ENCODE measurements around the gene MTNR1A.

MTNR1A gene

DNA sequence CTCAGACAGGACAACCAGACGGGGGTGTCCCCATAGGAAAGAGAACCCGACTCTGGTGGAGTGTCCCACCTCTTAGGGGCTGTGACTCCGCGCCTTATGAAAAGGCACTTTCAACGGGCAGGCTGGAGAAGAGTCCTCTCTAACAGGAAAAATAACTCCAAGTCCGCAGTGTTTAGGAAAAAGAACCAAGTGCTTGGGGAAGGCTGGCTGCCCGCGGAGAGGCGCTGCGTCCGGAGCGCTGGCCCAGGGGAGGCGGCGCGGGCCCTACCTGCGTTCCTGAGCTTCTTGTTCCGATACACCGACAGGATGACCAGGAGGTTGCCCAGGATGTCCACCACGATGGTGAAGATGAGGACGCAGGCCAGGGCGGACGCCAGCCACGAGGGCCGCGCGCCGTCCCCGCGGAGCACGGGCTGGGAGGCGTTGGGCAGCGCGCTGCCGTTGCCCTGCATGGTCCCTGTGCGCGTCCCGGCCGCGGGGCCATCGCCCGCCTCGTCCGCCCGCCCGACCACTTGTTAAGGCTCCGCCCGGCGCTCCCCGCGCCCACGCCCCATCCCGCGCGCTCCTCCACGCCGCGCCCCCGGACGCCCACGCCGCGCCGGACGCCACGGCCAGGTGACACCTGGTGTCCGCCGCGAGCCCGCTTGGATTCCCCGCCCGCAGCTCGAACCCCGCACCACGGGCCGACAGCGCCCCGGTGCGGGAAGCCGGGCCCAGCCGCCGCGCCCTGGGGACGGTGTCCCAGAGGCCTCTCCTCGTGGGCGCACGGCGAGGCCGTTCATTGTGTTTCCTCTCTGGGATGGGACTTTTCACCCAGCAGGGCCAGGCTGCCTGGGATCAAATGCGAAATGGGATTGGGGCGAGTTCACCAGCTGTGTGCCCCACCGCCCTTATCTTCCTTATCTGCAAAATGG, at the start of gene MTNR1A:
Gene MTNR1A, minus strand, starts transcription at position 654 of the 914 bp plus-strand sequence. Its CDS starts 202 bp downstream, at position 452.
- DNase-seq, result no peak

DNA sequence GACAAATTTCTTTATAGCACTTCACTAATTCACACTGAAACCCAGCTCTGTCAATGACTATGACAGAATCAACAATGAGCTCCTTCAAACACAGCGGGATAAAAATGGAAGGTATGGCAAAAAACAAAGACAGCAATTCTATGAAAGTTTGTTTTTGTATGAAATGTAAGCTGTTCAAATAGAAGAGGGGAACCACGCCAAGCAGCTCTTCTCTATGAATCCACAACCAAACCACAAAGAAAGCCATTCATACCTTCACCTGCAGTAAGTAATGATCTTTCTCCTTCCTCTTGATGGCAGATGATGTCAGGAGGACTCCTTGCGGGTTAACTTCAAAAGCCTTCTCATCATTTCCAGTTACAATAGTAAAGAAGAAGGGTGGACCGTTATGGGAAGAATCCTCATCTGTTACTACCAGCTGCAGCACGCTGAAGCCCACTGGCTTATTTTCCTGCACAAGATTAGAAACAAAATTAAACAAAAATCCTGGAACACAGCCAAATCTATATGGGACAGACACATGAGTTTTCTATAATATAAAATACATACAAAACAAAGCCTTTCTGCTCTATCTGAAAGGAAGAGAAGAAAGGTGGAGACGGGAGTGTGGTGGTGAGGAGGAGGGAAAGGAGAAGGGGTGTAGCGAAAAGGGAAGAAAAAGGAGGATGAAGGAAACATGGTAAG, 48.9 kb upstream of the MTNR1A start:
- no peak for DNase-seq

DNA sequence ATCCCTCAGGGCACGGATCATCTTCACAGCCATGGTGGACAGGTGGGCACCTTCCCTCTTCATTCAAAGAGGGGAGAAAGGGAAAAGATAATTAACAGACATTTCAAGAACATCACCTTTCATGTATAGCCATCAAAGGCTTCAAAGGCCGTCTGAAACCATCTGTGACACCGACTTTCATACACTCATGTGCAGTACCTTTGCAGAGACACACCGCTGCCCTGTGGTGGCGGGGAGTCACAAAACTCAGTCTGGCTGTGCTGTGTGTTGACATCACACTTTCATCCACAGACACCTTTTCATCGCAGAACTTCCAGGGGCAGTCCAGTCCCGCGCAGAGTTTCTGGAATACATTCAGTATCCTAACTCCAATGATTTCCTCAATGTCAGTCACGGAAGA, 47.6 kb upstream of the MTNR1A start:
- no peak for DNase-seq

DNA sequence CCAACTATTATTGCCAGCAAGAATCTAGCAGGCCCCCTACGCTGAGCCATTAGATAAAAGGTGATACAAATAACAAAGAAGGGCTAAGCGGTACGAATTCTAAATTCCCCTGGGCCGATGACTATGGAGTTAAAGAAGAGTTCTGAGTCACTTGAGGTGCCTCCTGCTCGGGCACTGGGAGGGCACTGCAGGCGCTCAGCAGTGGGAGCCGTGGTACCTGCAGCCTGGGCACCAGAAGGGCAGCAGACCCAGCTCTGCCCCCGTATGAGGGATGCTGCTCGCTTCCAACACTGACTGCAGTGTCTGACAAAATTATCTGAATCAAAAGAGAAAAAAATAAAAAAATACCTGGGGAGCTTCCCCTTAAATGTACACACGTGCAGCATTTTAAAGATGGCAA, 44.1 kb upstream of the MTNR1A start:
- DNase-seq, result no peak

DNA sequence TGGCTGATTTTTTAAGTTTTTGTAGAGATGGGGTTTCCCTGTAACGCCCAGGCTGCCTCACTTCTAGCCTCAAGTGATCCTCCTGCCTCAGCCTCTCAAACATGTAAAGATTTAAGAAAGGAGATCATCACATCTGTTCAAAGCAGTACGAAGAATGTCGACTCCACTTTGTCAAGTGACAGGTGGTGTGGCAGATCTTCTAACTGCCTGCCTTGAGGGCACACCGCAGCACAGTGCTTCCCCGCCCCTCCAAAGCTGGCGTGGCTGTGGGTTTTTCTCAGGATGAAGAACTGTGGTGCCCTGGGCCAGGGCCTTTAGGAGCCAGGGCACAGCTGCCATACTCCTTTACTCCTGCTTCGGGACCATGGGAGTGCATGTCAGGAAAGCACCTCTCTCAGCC, 43.3 kb upstream of the MTNR1A start:
- DNase-seq, result no peak

DNA sequence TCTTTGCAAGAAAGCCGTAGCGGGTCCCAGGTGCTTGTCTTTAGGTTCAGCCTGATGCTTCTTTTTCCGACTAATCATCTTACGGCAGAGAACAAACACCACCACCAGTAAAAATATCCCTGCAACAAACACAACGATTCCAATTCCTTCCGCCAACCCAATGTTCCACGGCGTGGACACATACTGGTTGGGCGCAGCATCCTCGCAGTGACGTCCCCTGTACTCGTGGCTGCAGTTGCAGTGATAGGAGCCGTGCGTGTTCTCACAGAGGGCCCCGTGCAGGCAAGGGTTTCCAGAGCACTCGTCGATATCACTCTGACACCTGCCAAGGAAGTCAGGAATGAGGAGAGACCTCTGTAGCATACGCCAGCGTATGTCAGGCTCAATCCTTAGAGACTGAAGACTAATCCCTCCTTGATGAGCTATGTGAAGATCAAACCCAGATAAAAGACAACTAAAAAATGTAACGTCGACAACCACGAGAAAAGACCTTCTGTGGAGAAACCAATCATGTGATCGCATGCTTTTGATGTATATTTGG, 41.6 kb upstream of the MTNR1A start:
- no peak for DNase-seq

DNA sequence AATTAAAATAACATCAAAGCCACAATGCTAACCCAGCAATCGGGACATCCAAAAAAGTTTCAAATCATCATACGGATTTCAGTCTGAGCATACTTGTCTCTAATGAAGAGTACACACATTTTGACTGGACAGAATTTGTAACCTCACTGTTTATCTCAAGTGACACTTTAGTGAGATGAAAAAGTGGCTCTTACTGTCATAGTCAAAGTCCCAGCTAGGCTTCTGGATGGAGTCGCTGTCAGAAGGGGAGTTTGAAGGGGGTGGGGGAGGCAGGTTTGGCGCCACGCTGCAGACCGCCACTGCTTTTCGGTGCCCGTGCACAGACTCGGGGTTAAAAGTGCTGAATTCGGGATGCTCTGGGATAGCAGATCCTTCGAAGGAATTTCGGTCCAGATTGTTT, 41.0 kb upstream of the MTNR1A start:
- DNase-seq, result no peak

DNA sequence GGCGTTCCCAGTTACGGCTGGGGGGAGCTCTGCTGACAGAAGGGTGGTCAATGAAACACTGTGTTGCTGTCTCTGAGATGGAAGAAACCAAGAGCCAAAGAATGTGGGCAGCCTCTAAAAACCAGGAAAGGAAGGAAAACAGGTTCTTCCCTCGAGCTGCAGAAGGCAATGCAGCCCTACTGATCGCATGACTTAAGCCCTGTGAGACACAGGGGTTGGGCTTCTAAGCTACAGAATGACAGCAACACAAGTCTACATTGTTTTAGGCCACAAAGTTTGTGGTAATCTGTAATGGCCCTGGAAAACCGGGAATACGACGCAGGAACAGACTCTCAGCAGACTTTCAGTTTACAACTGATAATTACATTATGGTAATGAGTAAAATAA, 38.2 kb upstream of the MTNR1A start:
- no peak for DNase-seq

DNA sequence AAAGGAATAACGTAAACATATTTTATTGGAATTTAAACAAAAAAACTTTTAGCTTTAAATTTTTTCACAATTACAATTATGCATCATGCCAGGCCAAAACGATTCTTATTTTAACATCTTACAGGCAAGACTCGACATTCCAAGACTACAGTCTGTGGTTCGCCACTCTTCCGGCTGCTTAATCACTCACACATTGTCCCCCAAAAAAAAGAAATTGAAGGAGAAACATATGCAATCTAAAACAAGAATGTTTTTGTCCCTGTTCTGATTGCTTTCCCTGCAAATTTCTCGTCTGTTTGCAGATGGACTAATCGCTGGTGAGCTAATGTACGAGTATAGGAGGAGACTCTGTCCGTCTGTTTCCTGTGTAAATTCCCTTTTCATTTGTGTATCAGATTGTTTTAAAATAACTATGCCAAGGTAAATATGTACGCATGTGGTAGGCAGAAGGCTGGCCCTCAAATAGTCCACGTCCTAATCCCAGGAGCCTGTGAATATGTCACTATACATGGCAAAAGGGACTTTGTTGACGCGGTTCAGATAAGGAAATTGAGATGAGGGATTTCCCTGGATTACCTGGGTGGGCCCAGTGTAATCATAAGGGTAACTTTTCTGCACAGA, 37.7 kb upstream of the MTNR1A start:
- DNase-seq, result no peak

DNA sequence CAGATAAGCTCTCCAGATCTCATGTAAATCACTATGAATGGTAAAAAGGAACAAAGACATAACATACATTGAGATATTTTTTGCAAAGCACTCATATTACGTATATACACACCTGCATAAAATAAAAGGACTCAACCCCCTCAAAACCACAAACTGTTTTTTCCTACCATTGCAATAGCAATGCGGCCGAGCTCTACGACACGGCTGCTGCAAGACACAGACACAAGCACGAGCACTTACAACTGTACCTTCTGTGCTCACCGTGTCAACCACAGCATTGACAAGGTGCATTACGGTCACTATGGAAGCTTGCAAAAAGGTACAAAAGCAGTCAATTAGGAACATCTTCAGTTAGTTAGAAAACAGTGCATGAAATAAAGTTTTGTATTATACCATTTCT, 37.1 kb upstream of the MTNR1A start:
- DNase-seq, result no peak

DNA sequence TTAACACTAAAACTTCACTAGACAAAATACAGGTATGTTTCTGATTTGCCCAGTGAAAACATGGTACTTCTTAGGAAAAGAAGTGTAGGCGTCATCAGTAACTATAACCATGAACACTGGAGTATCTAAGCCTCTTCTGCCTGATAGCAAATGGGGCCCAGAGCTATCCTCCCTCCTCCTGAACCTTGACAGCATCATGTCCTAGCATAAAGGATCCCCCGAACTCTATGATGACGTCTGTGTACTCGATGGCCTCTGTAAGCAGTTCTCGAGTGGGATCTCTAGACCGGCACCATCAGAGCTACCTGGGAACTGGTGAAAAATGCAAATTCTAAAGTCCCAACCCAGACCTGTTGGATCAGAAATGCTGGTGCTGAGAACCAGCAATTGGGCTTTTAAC, 36.3 kb upstream of the MTNR1A start:
- DNase-seq, result no peak

DNA sequence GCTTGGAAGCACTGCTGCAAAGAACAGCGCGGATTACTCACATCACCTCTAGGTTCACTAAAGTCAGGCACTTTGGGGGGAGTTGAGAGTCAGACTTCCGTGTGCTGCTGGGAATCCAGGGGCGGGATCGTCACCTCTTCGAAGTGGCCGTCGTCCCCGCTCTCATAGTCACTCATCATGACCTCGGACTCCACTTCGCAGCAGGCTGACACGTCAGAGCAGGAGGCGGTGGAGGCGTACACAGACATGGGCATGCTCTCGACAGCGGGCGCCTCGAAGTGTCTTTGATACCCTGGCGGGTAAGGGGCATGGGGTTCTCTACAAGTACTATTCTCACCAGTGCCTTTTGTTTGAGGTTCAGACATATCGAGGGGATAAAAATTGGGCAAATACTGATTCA, 33.1 kb upstream of the MTNR1A start:
- no peak for DNase-seq

DNA sequence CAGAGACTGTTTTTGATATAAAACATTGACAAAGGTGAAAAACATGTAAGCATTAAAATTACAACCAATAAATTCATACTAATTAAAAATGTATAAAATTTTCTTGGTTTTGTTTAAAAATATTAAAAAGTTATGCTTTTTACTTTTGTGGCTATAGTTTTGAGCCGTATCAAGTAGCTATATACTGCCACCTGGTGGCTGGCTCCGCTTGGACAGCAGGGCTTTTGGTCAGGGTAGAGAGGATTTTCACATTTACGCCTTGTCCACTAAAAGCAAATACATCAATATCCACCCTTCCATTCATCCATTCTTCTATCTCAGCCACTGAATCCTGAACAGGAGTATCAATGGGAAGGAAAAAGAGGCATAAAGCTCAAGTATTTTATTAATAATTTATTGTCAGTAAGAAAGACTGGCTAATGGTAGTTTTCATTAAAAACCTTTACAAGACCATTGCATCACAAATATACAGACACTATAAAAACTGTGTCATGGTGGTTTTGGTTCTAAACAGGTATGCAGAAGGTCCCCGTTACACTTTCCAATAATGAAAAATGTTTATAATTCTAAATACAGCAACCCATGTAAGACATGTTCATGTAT, 32.1 kb upstream of the MTNR1A start:
- DNase-seq, result peak; percentile 9

DNA sequence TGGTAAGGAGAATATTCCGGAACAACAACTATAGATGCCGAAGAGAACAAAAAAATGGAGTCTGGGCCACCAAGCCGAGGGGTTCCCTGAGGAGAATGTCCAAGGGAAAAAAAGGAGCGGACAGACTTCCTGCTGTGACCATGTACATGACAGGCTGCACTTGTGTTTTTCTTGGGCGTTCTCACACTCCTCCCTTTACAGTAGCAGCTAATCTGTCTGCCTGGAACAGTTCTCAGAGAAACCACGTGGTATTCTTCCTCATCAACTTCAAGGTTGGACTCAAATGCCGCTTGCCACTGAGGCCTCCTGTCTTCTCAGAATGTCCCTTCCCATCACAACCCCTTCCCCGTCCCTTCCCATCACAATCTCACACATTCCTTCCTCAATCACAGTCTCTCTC, 30.8 kb upstream of the MTNR1A start:
- DNase-seq, result no peak

DNA sequence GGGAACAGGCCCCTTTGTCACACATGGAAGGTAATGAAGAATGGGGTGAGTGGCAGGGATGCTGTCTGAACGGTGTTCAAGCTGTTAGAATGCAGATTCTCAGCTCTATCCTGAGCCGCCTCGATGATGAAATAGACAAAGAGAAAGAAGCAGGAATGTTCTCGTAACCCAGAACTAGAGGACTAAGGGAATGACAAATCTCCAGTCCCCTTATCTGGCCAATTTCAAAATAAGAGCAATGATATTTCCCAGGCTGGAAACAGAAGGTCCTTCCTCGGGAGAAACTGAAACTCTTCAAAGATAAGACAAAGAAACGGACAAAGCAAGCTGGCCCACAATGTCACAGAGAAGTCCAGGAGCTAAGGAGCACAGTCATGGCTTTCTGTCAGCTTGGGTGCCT, 29.5 kb upstream of the MTNR1A start:
- DNase-seq, result no peak

DNA sequence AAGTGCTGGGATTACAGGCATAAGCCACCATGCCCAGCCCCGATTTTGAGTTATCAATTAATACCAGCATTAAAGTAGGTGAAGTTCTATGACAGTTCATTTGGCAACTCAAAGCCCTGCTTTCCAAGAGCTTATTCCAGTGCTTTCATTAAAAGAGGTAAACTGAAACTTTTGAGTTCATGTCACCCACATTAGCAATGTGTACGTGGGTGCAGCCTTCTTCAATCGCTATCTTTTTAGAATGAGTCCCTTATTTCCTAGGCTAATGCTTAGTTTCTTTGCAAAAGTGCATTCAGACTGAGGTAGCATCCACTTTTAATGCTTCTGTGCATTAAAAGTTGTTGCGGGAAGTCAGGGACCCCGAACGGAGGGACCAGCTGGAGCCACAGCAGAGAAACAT, 26.1 kb upstream of the MTNR1A start:
- DNase-seq, result no peak

DNA sequence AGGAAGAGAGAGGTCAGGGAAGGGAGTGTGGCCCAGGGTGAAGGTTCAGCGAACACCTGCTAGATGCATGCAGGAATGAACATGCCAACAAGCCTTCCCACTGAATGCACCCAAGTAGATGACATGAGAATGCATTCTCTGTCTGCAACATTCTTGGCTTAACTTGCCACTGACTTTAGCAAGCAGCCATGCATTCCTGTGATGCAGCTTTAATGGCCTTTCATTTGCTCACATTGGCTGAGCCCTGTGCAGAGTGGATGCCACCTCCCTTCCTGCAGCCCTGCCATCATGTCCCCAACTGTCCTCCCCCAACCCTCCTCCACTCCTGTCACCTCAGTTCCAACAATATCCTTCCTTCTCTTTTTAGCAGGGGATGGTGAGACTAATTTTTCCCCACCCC, 25.3 kb upstream of the MTNR1A start:
- no peak for DNase-seq

DNA sequence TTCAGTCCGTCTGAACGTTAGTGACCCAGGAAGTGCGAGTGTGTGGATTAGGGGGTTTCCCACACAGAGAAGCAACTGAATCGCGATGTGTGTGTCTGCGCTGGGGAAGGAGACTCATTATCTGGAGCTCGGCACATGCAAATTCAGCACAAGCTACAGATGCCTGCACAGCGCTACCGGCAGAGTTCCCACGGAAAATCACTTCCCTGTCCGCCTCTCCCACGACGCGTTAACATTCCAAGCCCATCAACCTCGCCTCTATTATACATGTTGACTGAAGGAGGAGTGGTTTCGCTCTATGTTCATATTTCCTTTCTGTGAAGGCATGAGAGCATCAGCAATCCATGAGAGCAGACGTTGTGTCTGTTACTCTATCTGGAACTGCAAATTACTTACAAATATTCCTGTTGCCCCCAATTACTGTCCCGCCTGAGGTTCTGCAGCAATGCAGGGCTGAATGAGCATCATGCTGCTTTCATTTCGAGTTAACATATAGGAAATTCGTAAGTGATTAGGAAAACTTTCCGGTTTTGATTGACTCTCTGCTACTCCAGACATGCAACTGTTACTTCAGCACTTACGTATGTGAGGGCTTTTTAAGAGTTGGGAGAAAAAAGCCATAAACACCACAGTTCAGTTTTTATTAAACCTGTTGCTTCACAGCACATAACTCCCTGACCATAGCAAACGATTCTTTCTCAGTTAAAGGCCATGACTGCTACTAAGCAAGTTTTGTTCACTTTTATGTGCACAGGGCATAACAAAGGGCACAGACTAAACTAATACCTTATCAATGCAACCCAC, 15.0 kb upstream of the MTNR1A start:
- DNase-seq, result no peak

DNA sequence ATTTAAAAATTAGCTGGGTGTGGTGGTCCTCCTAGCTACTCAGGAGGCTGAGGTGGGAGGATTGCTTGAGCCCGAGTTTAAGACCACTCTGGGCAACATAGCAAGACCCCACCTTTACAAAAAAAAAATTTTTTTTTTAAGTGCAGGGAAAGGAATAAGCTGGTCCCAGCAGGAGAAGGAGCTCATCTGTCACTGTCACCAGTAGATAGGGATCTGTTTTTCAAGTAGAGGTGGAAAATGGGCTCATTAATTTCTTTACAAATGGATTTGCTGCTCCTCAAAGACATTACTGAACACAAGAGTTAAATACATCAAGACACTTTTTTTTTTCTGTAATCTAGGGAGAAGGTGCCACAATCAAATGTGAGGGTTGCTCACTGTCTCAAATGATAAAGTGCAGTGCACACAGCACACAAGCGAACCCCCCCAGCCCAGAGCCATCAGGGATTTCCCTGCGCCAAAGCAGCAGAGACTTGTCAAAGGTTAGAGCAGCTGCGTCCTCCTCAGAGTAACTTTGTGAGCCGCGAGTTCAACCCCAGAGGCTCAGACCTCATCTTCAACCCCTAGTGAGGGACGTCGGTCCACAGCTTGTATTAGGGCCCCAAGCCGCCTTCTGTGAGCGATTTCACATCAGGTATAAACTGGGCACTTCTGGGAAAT, 14.3 kb upstream of the MTNR1A start:
- DNase-seq, result no peak

DNA sequence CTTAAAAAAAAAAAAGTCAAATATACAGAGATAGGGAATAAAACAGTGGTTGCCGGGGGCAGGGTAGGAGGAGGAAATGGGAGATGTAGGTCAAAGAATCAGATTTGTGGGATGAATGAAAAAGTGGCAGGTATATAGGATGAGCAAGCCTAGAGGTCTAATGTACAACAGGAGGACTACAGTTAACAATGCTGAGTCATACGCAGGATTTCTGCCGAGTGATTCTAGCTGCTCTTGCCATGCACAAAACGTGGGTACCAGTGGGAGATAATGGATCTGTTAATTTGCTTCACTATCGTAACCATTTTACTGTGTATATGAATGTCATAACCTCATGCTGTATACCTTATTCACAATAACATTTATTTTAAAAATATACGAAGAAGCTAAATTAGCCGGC, 10.7 kb upstream of the MTNR1A start:
- DNase-seq, result no peak

DNA sequence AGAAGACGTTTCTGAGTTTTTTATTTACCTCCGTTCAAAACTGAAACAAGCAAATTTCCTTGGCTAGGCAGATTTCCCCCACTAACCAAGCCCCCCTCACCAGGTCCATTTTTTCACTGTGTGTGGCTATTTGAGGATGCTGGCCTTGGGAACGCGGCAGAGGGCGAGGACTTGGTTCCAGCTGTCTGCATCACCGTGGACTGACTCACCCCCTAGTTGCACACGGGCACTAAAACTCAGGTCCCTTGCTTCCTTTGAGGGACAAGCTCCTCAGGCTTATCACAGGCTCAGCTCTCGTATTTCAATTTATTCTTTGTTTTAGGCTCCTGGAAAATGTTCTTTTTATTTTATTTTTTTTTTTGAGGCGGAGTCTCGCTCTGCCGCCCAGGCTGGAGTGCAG, 8.4 kb upstream of the MTNR1A start:
- no peak for DNase-seq

DNA sequence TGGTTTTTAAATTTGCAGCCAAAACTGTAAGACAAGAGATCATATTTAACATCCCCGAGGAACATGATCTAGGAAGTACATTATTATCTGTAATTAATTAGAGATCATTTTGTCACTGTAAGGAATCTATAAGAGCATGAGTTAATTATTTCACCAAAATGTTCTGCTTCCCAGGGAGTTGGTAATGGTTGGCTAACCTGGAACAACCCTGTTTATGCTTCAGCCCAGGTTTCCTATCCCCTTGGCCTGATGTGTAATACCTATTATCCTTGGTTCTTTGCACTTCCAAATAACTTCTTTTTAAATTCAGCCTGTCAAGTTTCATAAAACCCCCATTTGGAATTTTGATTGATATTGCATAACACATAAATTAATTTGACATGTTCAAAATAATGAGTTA, 6.4 kb upstream of the MTNR1A start:
- DNase-seq, result no peak
